HG03439 (cell line): ENCODE results near the gene FAM32A.

Source experiments
- ATAC-seq: cut with Tn5 transposase; IDR thresholded peaks from one replicate; pipeline ENCODE4 v1.9.1; 2021; ENCODE audit warnings: mild to moderate bottlenecking, moderate library complexity; ENCODE audit not compliant: unreplicated experiment

The FAM32A gene

GRCh38 chr19:16200038-16201010, 15.1 kb downstream of the FAM32A start:
- no peak for ATAC-seq

DNA sequence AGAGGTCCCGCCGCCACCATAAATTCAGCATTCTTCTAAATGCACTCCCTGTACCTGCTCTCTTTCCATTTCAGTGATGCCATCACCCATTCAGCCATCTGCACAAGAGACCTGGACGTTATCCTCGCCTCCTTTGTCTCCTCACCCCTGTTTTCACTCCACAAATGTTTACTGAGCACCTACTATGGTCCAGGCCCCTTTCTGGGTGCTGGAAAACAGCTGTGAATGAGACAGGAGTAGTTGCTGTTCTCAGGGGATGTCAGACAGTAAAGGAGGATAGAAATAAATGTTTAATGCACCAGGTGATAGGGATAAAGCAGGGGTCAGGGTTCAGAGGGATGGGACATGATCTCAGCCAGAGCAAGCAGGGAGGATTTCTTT, 15.8 kb downstream of the FAM32A start:
- no peak for ATAC-seq

DNA sequence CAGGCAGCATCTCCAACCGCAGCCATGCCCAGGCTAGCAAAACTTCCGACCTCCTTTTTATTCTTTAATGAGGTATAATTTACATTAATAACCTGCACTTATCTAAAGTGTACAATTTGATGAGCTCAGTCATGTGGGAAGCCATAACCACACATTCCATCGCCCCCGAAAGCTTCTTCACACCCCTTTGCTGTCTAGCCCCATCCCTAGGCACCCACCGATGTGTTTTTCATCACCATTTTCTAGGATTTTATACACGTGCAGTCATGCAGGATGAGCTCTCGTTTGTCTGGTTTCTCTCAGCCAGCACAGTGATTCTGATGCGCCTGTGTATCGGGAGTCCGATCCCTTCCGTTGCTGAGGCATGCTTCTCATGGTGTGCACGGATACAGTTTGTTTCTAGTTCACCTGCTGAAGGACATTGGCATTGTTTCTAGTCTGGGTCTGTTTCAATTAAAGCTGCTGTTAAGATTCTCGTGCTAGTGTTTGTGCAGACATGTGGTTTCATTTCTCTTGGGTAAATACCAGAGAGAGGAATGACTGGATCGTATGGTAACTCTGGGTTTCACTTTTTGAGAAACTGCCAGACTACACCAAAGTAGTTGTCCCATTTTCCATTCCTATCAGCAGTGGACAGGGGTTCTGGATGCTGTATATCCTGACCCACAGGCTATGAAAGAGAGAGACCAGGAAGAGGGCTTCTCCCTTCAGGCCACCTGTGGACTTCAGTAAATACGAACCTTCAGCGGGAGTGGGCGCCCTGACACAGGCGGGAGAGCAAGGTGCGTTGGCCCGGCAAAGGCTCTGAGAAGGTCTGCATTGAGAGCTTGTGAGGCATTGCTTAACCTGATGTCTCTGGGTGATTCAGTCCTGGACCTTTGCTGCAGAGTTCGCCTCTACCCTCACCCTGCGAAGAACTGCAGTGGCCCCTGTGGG, 17.4 kb downstream of the FAM32A start:
- no peak for ATAC-seq

DNA sequence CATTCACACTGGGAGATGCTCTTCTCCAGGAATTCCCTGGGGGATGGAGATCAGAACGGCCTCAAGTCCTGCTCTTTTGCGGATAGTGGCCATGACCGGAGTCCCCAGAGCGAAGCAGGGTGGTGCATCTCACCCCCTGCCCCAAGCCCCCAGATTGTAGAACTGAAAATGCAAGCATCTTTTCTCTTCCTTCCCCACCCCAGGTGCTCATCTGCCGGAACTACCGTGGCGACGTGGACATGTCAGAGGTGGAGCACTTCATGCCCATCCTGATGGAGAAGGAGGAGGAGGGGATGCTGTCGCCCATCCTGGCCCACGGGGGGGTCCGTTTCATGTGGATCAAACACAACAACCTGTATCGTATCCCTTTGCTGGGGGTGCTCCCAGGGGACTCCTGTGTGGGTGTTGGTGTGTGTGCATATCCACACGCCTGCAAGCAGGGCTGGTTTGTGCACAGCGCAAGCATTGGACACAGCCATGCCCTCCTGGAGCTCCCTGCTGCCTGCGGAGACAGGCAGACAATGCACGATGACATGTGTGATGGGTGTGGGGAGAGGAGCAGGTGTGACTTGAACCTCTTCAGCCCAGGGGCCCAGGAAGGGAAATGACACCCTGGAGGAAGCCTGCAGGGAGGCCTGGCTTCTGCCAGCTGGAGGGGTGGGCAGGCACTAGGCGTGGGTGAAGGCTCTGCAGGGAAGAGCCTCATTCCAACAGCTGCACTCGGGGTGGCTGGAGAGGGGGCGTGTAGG, 18.2 kb downstream of the FAM32A start:
- no peak for ATAC-seq

GRCh38 chr19:16204005-16204294, 18.7 kb downstream of the FAM32A start:
- ATAC-seq: no peak

GRCh38 chr19:16205205-16206045, 20.2 kb downstream of the FAM32A start:
- ATAC-seq: no peak

- ATAC-seq: no peak
Measured at GRCh38 chr19:16206046-16206605, 20.9 kb downstream of the FAM32A start.

DNA sequence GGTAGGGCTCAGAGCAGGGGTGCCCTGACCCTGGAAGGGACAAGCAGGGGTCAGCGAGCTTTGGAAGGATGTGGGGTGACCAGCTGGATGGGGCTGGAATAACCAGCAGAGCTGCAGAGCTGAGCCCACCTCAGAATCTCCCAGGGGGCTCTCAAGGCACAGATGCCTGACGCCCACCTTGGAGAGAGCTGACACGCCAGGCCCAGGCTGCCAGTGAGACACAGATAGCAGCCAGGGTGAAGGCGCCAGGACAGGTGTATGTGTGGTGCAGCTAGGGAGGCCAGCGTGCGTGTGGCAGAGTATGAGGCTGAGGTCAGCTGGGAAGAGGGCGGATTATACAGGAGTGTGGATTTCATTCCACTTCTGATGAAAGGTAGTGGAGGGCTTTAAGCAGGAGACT, 21.4 kb downstream of the FAM32A start:
- ATAC-seq: no peak

- ATAC-seq: no peak
Measured at GRCh38 chr19:16207063-16207462, 21.9 kb downstream of the FAM32A start.

- no peak for ATAC-seq
Measured at GRCh38 chr19:16207490-16208025, 22.3 kb downstream of the FAM32A start.

DNA sequence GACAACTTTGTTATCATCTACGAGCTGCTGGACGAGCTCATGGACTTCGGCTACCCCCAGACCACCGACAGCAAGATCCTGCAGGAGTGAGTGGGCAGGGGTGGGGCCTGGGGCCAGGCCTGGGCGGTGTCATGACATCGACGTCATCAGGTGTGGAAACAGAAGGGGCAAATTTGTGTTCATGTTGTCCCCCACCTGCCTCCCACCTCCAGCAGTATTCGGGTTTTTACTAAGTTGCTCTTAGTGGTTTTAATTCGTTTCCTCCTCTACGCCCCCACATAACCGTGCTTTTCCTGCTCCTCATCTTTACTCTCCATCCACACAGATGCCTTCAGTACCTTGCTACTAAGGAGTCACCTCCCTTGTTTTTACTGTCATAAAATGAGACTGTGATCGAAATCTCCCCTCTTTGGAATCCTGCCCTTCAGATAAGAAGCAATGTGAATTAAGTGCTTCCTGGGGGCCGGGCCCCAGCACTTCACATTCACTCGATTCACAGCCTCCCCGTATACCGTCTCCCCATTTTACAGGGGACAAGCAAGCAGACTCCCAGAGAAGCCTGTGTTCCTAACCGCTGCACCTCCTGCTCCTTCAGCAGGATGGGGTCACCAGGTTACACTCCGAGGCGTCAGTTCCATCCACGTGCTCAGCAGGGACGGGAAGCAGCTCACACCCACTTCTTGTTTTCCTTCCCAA, 23.0 kb downstream of the FAM32A start:
- ATAC-seq: no peak

GRCh38 chr19:16208847-16209665, 23.8 kb downstream of the FAM32A start:
- no peak for ATAC-seq

DNA sequence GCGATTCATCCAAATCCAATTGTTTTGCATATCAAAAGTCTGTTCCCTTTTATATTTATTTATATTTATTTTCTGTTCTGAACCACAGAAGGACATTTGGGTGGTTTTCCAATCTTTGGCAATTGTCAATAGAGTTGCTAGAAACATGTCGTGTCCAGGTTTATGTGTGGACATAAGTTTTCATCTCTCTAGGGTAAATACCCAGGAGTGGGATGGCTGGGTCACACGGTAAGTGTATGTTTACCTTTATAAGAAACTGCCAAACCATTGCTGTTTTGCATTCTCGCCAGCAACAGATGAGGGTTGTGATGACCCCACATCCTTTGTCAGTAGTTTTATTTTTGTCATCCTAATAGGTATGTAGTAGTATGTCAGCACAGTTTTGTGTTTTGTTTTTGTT, 25.0 kb downstream of the FAM32A start:
- ATAC-seq: no peak

DNA sequence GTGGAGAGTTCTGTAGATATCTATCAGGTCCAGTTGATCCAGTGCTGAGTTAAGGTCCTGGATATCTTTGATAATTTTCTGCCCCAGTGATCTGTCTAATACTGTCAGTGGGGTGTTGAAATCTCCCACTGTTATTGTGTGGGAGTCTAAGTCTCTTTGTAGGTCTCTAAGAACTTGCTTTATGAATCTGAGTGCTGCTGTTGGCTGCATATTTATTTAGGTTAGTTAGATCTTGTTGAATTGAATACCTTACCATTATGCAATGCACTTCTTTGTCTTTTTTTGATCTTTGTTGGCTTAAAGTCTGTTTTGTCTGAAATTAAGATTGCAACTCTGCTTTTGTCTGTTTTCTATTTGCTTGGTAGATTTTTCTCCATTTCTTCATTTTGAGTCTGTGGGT, 27.9 kb downstream of the FAM32A start:
- no peak for ATAC-seq

DNA sequence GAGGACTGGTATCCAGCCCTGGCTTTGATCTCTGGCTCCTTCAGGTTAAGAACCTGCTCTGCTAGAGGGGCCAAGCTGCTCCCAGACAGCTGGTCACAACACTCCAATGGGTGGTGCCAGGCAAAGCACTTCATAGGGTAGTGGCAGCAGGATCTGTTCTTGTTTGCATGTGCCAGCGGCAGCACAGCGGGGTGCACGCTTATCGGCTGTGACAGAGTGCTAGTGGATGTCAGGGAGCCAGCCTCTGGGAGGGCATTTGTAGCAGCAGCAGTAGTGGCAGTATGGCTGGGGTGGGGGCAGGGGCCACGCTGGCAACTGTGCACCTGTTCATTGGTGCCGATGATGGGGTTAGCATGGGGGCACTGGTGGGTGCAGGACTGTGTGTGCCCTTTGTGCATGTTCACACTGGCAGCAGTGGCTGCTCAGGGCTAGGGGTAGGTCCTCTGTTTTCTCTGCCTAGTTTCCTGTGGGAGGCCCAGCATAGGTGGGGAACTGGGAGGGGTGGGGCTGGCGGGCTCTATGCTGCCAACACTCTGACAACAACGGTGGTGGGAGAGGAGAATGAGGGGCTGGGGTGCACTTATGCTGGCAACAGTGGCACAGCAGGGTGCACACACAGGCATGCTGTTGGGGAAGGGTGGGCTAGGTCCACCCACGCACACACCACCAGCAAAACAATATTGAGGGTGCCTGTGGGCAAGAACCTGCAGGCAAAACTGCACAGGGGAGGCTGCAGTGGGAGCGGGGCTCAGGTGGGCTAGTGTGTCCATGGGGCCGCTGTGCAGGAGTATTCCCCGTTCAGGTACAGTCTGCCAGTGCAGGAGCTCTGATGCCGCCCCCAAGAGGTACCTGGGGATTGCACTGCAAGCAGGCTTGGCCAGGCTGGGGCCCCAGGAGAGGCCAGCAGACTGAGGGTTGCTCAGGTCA, 31.8 kb downstream of the FAM32A start:
- no peak for ATAC-seq

- no peak for ATAC-seq
Measured at GRCh38 chr19:16217716-16218451, 32.7 kb downstream of the FAM32A start.
